IgD-negative memory B cell (primary cell): Measurements from ENCODE around the gene FAM162B. TPM values are rescaled to one million over a fixed set of nuclear protein-coding genes. Genes with fewer than 3 reads are reported as not detected.

ENCODE experiments used
- H3K27ac Mint-ChIP-seq, 3 donors: one replicate each; pipeline ENCODE4 v1.8.0; 2020 to 2022; ENCODE audit warnings: mild to moderate bottlenecking in 3 of 3, mixed read lengths in 3 of 3, moderate library complexity in 1 of 3
- H3K27me3 Mint-ChIP-seq: one replicate; pipeline ENCODE4 v1.8.0; 2021; ENCODE audit warnings: mixed read lengths
- H3K36me3 Mint-ChIP-seq: one replicate; pipeline ENCODE4 v1.8.0; 2020; ENCODE audit warnings: mild to moderate bottlenecking, mixed read lengths
- H3K4me1 Mint-ChIP-seq, 3 donors: one replicate each; pipeline ENCODE4 v1.8.0; 2020 to 2022; ENCODE audit warnings: mixed read lengths in 3 of 3, mild to moderate bottlenecking in 1 of 3
- H3K4me3 Mint-ChIP-seq, 4 donors: one replicate each; pipeline ENCODE4 v1.8.0; 2020 to 2022; ENCODE audit warnings: mild to moderate bottlenecking in 4 of 4, mixed read lengths in 4 of 4, moderate library complexity in 3 of 4
- H3K9me3 Mint-ChIP-seq, 3 donors: one replicate each; pipeline ENCODE4 v1.8.0; 2020 to 2021; ENCODE audit warnings: mixed read lengths in 3 of 3, mild to moderate bottlenecking in 1 of 3
- polyA plus RNA-seq: library from polyadenylated mRNA; unstranded; fragments of 300-500 nt; fragmentation: Illumina TruSeq; gene quantifications from one replicate; pipeline ENCODE4 v1.2.3, GENCODE V29; 2021

The FAM162B gene
- not detected for polyA plus RNA-seq

GRCh38 chr6:116764961-116765841 is at the start of gene FAM162B:
FAM162B (minus strand) TSS chr6:116765719; CDS start chr6:116765576, 143 bp downstream.
- peaks cover 3 to 11% (median 7%) of the 10 kb centered on the region in 3 donors for H3K4me1 Mint-ChIP-seq
- peaks cover 26% of the 10 kb centered on the region for H3K27me3 Mint-ChIP-seq
- H3K4me3 Mint-ChIP-seq, result peak within 1 kb of the TSS; percentile 31 to 91 (median 52)
- H3K36me3 Mint-ChIP-seq, result no peaks in the 10 kb centered on the region
- H3K27ac Mint-ChIP-seq, result no peak within 1 kb of the TSS
- no peaks in the 10 kb centered on the region for H3K9me3 Mint-ChIP-seq

GRCh38 chr6:116812051-116812650 is 46.6 kb upstream of the FAM162B start:
- Mint-ChIP-seq H3K27ac (no peak overlapping the region), H3K9me3 (peaks cover 10 to 18% (median 14%) of the 10 kb centered on the region in 3 donors), H3K27me3 (peaks cover 3% of the 10 kb centered on the region), H3K36me3 (no peaks in the 10 kb centered on the region), H3K4me1 (no peaks in the 10 kb centered on the region), H3K4me3 (peak overlapping the region in 1 of 4 donors; percentile 15)

GRCh38 chr6:116801971-116802370 is 36.5 kb upstream of the FAM162B start:
- H3K27me3 Mint-ChIP-seq, result peaks cover 15% of the 10 kb centered on the region
- no peak overlapping the region for H3K27ac Mint-ChIP-seq
- no peak overlapping the region for H3K4me3 Mint-ChIP-seq
- H3K36me3 Mint-ChIP-seq, result no peaks in the 10 kb centered on the region
- no peaks in the 10 kb centered on the region for H3K9me3 Mint-ChIP-seq
- H3K4me1 Mint-ChIP-seq, result no peaks in the 10 kb centered on the region

- Mint-ChIP-seq H3K4me1 (no peaks in the 10 kb centered on the region), H3K27ac (no peak overlapping the region), H3K36me3 (no peaks in the 10 kb centered on the region), H3K4me3 (no peak overlapping the region), H3K9me3 (peaks cover 0 to 1% (median 0%) of the 10 kb centered on the region in 3 donors), H3K27me3 (peaks cover 15% of the 10 kb centered on the region)
Measured at GRCh38 chr6:116799945-116800344, 34.4 kb upstream of the FAM162B start.

- Mint-ChIP-seq H3K27ac (no peak overlapping the region), H3K36me3 (no peaks in the 10 kb centered on the region), H3K9me3 (peaks cover 0 to 1% (median 0%) of the 10 kb centered on the region in 3 donors), H3K4me3 (no peak overlapping the region), H3K4me1 (no peaks in the 10 kb centered on the region), H3K27me3 (peaks cover 9% of the 10 kb centered on the region)
Measured at GRCh38 chr6:116797585-116797984, 32.1 kb upstream of the FAM162B start.

GRCh38 chr6:116793224-116793623 is 27.7 kb upstream of the FAM162B start:
- Mint-ChIP-seq H3K9me3 (peaks cover 0 to 1% (median 0%) of the 10 kb centered on the region in 3 donors), H3K4me3 (no peak overlapping the region), H3K36me3 (no peaks in the 10 kb centered on the region), H3K27me3 (peaks cover 4% of the 10 kb centered on the region), H3K27ac (no peak overlapping the region), H3K4me1 (no peaks in the 10 kb centered on the region)

GRCh38 chr6:116783852-116784251 is 18.3 kb upstream of the FAM162B start:
- Mint-ChIP-seq H3K27me3 (no peaks in the 10 kb centered on the region), H3K27ac (no peak overlapping the region), H3K4me3 (no peak overlapping the region), H3K9me3 (no peaks in the 10 kb centered on the region), H3K36me3 (no peaks in the 10 kb centered on the region), H3K4me1 (peaks cover 0 to 2% (median 0%) of the 10 kb centered on the region in 3 donors)

- H3K27ac Mint-ChIP-seq, result no peak overlapping the region
- H3K4me1 Mint-ChIP-seq, result peaks cover 0 to 2% (median 0%) of the 10 kb centered on the region in 3 donors
- H3K27me3 Mint-ChIP-seq, result no peaks in the 10 kb centered on the region
- H3K9me3 Mint-ChIP-seq, result no peaks in the 10 kb centered on the region
- no peak overlapping the region for H3K4me3 Mint-ChIP-seq
- H3K36me3 Mint-ChIP-seq, result no peaks in the 10 kb centered on the region
Measured at GRCh38 chr6:116779573-116780164, 14.2 kb upstream of the FAM162B start.

- Mint-ChIP-seq H3K36me3 (no peaks in the 10 kb centered on the region), H3K4me3 (no peak overlapping the region)
Measured at GRCh38 chr6:116773886-116774285, 8.4 kb upstream of the FAM162B start.

GRCh38 chr6:116772450-116772849 is 6.9 kb upstream of the FAM162B start:
- Mint-ChIP-seq H3K36me3 (no peaks in the 10 kb centered on the region), H3K4me1 (no peaks in the 10 kb centered on the region), H3K27ac (no peak overlapping the region), H3K9me3 (no peaks in the 10 kb centered on the region), H3K4me3 (no peak overlapping the region), H3K27me3 (peaks cover 9% of the 10 kb centered on the region)

More at GRCh38 chr6:116773886-116774285, 8.4 kb upstream of the FAM162B start:
- Mint-ChIP-seq H3K27me3 (peaks cover 7% of the 10 kb centered on the region), H3K27ac (no peak overlapping the region), H3K9me3 (no peaks in the 10 kb centered on the region), H3K4me1 (no peaks in the 10 kb centered on the region)

- peaks cover 3 to 11% (median 7%) of the 10 kb centered on the region in 3 donors for H3K4me1 Mint-ChIP-seq
- H3K4me3 Mint-ChIP-seq, result no peak overlapping the region
Measured at GRCh38 chr6:116767715-116768114, 2.2 kb upstream of the FAM162B start.

GRCh38 chr6:116766506-116767176 is 1.1 kb upstream of the FAM162B start:
- Mint-ChIP-seq H3K27me3 (peaks cover 28% of the 10 kb centered on the region), H3K27ac (no peak overlapping the region), H3K4me1 (peaks cover 3 to 11% (median 7%) of the 10 kb centered on the region in 3 donors), H3K9me3 (no peaks in the 10 kb centered on the region), H3K36me3 (no peaks in the 10 kb centered on the region), H3K4me3 (peak overlapping the region in 2 of 4 donors; percentile 28 to 91)

More at GRCh38 chr6:116767715-116768114, 2.2 kb upstream of the FAM162B start:
- H3K27ac Mint-ChIP-seq, result no peak overlapping the region
- peaks cover 30% of the 10 kb centered on the region for H3K27me3 Mint-ChIP-seq
- no peaks in the 10 kb centered on the region for H3K36me3 Mint-ChIP-seq
- no peaks in the 10 kb centered on the region for H3K9me3 Mint-ChIP-seq

GRCh38 chr6:116764629-116764960 is 924 bp downstream of the FAM162B start:
- Mint-ChIP-seq H3K27me3 (peaks cover 28% of the 10 kb centered on the region), H3K4me1 (peaks cover 3 to 11% (median 7%) of the 10 kb centered on the region in 3 donors), H3K9me3 (no peaks in the 10 kb centered on the region), H3K27ac (no peak overlapping the region), H3K36me3 (no peaks in the 10 kb centered on the region), H3K4me3 (peak overlapping the region in 1 of 4 donors; percentile 30)

- H3K27me3 Mint-ChIP-seq, result peaks cover 29% of the 10 kb centered on the region
- no peak overlapping the region for H3K4me3 Mint-ChIP-seq
- no peak overlapping the region for H3K27ac Mint-ChIP-seq
Measured at GRCh38 chr6:116763906-116764628, 1.5 kb downstream of the FAM162B start.

More at GRCh38 chr6:116763906-116764628, 1.5 kb downstream of the FAM162B start:
- Mint-ChIP-seq H3K9me3 (no peaks in the 10 kb centered on the region), H3K4me1 (peaks cover 3 to 11% (median 7%) of the 10 kb centered on the region in 3 donors), H3K36me3 (no peaks in the 10 kb centered on the region)
